ENCODE data around the gene FMOD. TPM values are rescaled to one million over a fixed set of nuclear protein-coding genes. Genes with fewer than 3 reads are reported as not detected.
"Not testable (repeated sequence)": the region's sequence is repeated elsewhere in the genome, so short reads cannot be mapped to it uniquely, and the experiment has no call there.

FMOD gene
- total RNA-seq, 1 experiment from 2014 or later, result 0.69 TPM

DNA sequence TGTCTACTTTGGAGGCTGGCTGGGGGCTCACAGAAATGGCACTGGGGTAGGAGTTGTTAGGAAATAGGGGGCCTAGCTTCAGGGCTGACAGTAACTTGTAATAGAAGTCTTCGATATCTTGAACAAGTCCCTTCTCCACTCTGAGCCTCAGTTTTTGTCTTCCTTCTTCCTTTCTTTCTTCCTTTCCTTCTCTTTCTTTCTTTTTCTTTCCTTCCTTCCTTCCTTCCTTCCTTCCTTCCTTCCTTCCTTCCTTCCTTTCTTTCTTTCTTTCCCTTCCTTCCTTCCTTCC is 32.7 kb downstream of the FMOD start:
- ChIA-PET POLR2A (ENCODE audit: low non-redundant PET) (interaction anchor here (0.6 kb wide), 1 partner anchor 91 kb away, joined by 13 read pairs; no protein-coding TSS in a partner anchor), CTCF (no interaction called here)
- intact Hi-C loops (cut with micrococcal nuclease; ENCODE audit: unreplicated experiment), result no loop called here
- no peaks in the 10 kb centered on the region for H3K27me3 ChIP-seq (replicated peaks; ENCODE audit: insufficient read depth, low read depth, low read length, poor library complexity)
- no peaks in the 10 kb centered on the region for H3K36me3 ChIP-seq (ENCODE audit: insufficient read depth, low read length, poor library complexity, severe bottlenecking)
- DNase-seq (ENCODE audit: low spot score), result peak; percentile 57
- H3K27ac ChIP-seq (ENCODE audit: low read depth, low read length, poor library complexity, severe bottlenecking), result peak overlapping the region; percentile 10
- BruUV-seq (replicated peaks), result no TSS peak
- no peaks in the 10 kb centered on the region for H3K9me3 ChIP-seq (ENCODE audit: low read depth, low read length, poor library complexity, severe bottlenecking)
- no peak overlapping the region for H3K4me3 ChIP-seq (ENCODE audit: low read depth, low read length, poor library complexity, severe bottlenecking)
- H3K4me1 ChIP-seq (ENCODE audit: insufficient read depth, low read length, poor library complexity, severe bottlenecking), result peaks cover 29% of the 10 kb centered on the region
- TF ChIP-seq, protein P1, sequence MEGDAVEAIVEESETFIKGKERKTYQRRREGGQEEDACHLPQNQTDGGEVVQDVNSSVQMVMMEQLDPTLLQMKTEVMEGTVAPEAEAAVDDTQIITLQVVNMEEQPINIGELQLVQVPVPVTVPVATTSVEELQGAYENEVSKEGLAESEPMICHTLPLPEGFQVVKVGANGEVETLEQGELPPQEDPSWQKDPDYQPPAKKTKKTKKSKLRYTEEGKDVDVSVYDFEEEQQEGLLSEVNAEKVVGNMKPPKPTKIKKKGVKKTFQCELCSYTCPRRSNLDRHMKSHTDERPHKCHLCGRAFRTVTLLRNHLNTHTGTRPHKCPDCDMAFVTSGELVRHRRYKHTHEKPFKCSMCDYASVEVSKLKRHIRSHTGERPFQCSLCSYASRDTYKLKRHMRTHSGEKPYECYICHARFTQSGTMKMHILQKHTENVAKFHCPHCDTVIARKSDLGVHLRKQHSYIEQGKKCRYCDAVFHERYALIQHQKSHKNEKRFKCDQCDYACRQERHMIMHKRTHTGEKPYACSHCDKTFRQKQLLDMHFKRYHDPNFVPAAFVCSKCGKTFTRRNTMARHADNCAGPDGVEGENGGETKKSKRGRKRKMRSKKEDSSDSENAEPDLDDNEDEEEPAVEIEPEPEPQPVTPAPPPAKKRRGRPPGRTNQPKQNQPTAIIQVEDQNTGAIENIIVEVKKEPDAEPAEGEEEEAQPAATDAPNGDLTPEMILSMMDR (conservative IDR thresholded peaks at IDR 0.05; ENCODE audit: low read depth, low read length), result no peak
- TF ChIP-seq EZH2 (IDR thresholded peaks at IDR 0.05; ENCODE audit: borderline replicate concordance, low read depth, low read length, poor library complexity, severe bottlenecking), result no peak

DNA sequence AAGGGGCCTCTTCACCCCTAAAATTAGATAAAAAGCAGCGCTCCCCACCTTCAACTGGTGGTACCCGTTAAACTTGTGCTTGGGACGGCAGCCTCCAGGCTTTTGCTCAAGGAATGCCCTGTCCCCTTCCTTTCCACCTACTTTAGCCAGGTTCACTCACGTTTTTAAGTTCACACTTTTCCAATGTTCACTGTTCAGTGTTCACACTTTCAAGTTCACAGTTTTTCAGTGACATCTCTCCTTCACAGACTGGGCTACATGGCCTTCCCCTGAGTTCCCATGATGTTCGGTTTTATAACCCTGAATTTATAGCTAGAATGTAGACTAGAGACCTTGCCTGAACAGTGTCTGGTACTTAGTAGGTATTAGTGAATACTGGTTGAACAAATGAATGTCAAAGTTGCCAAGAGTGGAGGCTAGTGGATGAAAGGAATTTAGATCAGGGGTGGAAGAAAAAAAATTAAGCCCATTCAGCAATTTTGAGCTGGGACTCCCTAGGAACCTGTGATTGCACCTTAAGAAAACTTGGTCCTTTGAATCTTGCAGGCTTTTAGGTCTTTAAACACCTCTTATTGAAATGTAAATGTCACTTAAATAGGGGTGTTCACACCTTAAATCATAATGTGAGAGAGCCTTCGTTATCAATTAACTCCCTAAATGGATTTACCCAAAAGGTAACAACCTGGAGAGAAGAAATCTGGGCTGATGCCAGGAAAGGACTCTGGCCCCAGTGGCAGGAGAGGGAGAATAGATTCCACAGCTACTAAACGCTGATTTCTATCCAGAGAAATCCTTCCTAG is 33.3 kb downstream of the FMOD start:
- Histone ChIP-seq H3K4me3 (ENCODE audit: low read depth, low read length, poor library complexity, severe bottlenecking) (no peak overlapping the region), H3K4me1 (ENCODE audit: insufficient read depth, low read length, poor library complexity, severe bottlenecking) (peaks cover 23% of the 10 kb centered on the region), H3K9me3 (ENCODE audit: low read depth, low read length, poor library complexity, severe bottlenecking) (no peaks in the 10 kb centered on the region), H3K27ac (ENCODE audit: low read depth, low read length, poor library complexity, severe bottlenecking) (peak overlapping the region; percentile 10), H3K36me3 (ENCODE audit: insufficient read depth, low read length, poor library complexity, severe bottlenecking) (no peaks in the 10 kb centered on the region), H3K27me3 (replicated peaks; ENCODE audit: insufficient read depth, low read depth, low read length, poor library complexity) (no peaks in the 10 kb centered on the region)
- DNase-seq (ENCODE audit: low spot score), result no peak
- intact Hi-C loops (cut with micrococcal nuclease; ENCODE audit: unreplicated experiment), result no loop called here
- TF ChIP-seq, protein P1 (conservative IDR thresholded peaks at IDR 0.05; ENCODE audit: low read depth, low read length), result no peak
- TF ChIP-seq EZH2 (IDR thresholded peaks at IDR 0.05; ENCODE audit: borderline replicate concordance, low read depth, low read length, poor library complexity, severe bottlenecking), result no peak
- POLR2A ChIA-PET (ENCODE audit: low non-redundant PET), result interaction anchor here (0.6 kb wide), 1 partner anchor 90 kb away, joined by 13 read pairs; no protein-coding TSS in a partner anchor
- BruUV-seq (replicated peaks), result no TSS peak
- CTCF ChIA-PET, result no interaction called here

DNA sequence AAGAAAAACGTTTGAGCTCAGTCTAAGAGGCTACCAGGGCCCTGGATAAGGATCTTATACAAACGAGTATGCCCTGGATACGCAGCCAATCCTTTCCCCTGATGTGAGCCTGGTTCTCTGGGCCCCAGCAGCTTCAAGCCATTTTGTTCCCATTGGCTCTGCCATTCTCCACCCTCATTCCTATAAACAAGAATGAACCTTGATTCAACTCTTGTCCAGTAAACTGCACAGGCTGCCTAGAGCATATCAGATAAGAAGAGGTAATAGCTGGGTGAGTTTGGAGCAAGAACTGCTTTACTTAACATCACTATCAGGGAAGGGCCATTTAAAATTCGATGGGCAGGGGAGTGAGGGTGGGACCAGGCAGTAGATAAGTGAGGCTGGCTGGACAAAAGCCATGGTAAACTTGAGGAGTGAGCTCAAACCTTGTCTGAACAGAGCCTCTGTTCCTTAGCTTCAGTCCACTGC is 34.3 kb downstream of the FMOD start:
- TF ChIP-seq, protein P1 (conservative IDR thresholded peaks at IDR 0.05; ENCODE audit: low read depth, low read length), result no peak
- TF ChIP-seq EZH2 (IDR thresholded peaks at IDR 0.05; ENCODE audit: borderline replicate concordance, low read depth, low read length, poor library complexity, severe bottlenecking), result no peak
- Histone ChIP-seq H3K9me3 (ENCODE audit: low read depth, low read length, poor library complexity, severe bottlenecking) (no peaks in the 10 kb centered on the region), H3K27ac (ENCODE audit: low read depth, low read length, poor library complexity, severe bottlenecking) (peak overlapping the region; percentile 27), H3K36me3 (ENCODE audit: insufficient read depth, low read length, poor library complexity, severe bottlenecking) (no peaks in the 10 kb centered on the region), H3K4me1 (ENCODE audit: insufficient read depth, low read length, poor library complexity, severe bottlenecking) (peaks cover 22% of the 10 kb centered on the region), H3K4me3 (ENCODE audit: low read depth, low read length, poor library complexity, severe bottlenecking) (no peak overlapping the region), H3K27me3 (replicated peaks; ENCODE audit: insufficient read depth, low read depth, low read length, poor library complexity) (no peaks in the 10 kb centered on the region)
- POLR2A ChIA-PET (ENCODE audit: low non-redundant PET), result no interaction called here
- CTCF ChIA-PET, result interaction anchor here (1.3 kb wide), 1 partner anchor 44 kb away, joined by 3 read pairs; no protein-coding TSS in a partner anchor
- intact Hi-C loops (cut with micrococcal nuclease; ENCODE audit: unreplicated experiment), result no loop called here
- DNase-seq (ENCODE audit: low spot score), result no peak
- no TSS peak for BruUV-seq (replicated peaks)

DNA sequence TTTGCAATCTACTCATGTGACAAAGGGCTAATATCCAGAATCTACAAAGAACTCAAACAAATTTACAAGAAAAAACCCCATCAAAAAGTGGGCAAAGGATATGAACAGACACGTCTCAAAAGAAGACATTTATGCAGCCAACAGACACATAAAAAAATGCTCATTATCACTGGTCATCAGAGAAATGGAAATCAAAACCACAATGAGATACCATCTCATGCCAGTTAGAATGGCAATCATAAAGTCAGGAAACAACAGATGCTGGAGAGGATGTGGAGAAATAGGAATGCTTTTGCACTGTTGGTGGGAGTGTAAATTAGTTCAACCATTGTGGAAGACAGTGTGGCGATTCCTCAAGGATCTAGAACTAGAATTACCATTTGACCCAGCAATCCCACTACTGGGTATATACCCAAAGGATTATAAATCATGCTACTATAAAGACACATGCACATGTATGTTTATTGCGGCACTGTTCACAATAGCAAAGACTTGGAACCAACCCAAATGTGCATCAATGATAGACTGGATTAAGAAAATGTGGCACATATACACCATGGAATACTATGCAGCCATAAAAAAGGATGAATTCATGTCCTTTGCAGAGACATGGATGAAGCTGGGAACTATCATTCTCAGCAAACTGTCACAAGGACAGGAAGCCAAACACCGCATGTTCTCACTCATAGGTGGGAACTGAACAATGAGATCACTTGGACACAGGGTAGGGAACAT is 36.7 kb downstream of the FMOD start:
- H3K4me3 ChIP-seq (ENCODE audit: low read depth, low read length, poor library complexity, severe bottlenecking); POLR2A ChIA-PET (ENCODE audit: low non-redundant PET); DNase-seq (ENCODE audit: low spot score); intact Hi-C loops (cut with micrococcal nuclease; ENCODE audit: unreplicated experiment); H3K27ac ChIP-seq (ENCODE audit: low read depth, low read length, poor library complexity, severe bottlenecking); H3K36me3 ChIP-seq (ENCODE audit: insufficient read depth, low read length, poor library complexity, severe bottlenecking); H3K4me1 ChIP-seq (ENCODE audit: insufficient read depth, low read length, poor library complexity, severe bottlenecking); H3K27me3 ChIP-seq (replicated peaks; ENCODE audit: insufficient read depth, low read depth, low read length, poor library complexity); BruUV-seq (replicated peaks); CTCF ChIA-PET; H3K9me3 ChIP-seq (ENCODE audit: low read depth, low read length, poor library complexity, severe bottlenecking): not testable (repeated sequence)

All from A673 (cell line).